ENCODE data around the gene SYF2.
"Not testable (repeated sequence)": the region's sequence is repeated elsewhere in the genome, so short reads cannot be mapped to it uniquely, and the experiment has no call there.

The SYF2 gene

DNA sequence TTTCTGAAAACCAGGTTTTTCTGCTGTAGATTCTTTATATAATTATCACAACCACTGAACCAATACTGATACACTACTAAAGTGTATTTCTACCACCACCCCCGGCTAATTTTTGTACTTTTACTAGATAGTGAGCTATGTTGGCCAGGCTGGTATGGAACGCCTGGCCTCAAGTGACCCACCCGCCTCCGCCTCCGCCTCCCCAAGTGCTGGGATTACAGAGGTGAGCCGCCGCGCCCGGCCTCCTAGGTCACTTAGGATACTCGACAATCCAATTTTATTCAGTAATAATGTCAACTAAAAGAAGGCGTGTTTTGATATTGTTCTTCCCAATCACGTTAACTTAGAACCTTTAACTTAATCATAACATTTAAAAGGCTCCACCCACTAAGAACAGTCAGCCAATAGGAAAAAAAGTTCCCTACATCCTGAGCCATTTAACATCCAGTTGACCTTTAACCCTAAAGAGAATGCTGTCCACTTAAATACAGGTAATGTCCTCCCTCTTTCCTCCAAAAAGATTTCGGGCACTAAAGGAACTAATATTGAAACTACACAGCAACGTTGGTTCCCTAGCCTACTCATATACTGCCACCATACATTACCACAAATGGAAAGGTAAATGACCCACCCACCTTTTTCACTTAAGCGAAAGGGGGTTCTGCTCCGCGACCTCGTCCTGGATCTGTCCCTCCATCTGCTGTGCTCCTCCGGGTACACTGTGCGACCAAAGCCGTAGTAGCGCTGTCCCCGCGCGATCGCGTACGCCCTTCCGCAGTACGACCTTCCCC, 13.7 kb upstream of the SYF2 start:
- peak in 1 of 3 donors; percentile 9 for DNase-seq
- Histone ChIP-seq H3K4me3 (ENCODE audit: control insufficient read depth in 1 of 7, extremely low read depth in 1 of 7, insufficient read depth in 4 of 7, low read depth in 2 of 7, low read length in 6 of 7) (peak overlapping the region; percentile 88 to 100 (median 96)), H3K4me1 (ENCODE audit: control extremely low read depth in 1 of 4, control insufficient read depth in 4 of 4, insufficient read depth in 4 of 4, low read length in 3 of 4) (peaks cover 14 to 27% (median 23%) of the 10 kb centered on the region in 4 experiments), H3K9me3 (ENCODE audit: control extremely low read depth in 1 of 5, control insufficient read depth in 4 of 5, insufficient read depth in 2 of 5, low read depth in 1 of 5, low read length in 4 of 5) (no peaks in the 10 kb centered on the region), H3K36me3 (ENCODE audit: control insufficient read depth in 4 of 4, insufficient read depth in 4 of 4, low read length in 3 of 4) (peaks cover 21 to 42% (median 30%) of the 10 kb centered on the region in 4 experiments), H3K27me3 (replicated peaks in 2 of 5; ENCODE audit: control insufficient read depth in 4 of 5, insufficient read depth in 5 of 5, low read length in 4 of 5) (no peaks in the 10 kb centered on the region), H3K27ac (ENCODE audit: insufficient read depth in 1 of 2, low read depth in 1 of 2, low read length in 2 of 2, poor library complexity in 1 of 2, severe bottlenecking in 2 of 2) (peak overlapping the region; percentile 95 to 99)
- 21% methylated on average over 24 of the region's 30 CpGs for WGBS (ENCODE audit: insufficient coverage)
- ChIA-PET CTCF (interaction anchor here (1.0 to 1.5 kb wide), 2 partner anchors 11 to 12 kb away, joined by 3 read pairs; no protein-coding TSS in a partner anchor), POLR2A (interaction anchor here (0.7 to 2.1 kb wide), 3 partner anchors 14 to 374 kb away, joined by 3 to 24 read pairs (median 3); partner anchors contain the start of gene SYF2)

DNA sequence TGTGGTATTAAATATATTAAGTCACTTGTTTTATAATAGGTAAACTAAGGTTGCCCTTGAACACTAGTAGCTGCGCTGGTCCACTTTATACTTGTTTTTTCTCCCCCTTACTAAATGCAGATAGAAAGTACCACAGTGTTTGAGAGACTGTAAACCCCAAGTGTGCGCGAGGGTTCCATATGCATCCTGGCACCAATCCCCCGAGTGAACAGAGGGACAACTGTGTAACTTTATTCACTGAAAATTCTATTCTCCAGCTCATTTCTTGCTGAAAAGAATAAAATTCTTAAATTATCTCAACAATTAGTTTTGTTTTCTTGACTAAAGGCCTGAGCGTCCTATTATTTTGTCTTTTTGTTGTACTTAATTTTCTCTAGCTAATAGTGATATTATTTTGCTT, 13.1 kb upstream of the SYF2 start:
- Histone ChIP-seq H3K36me3 (ENCODE audit: control insufficient read depth in 4 of 4, insufficient read depth in 4 of 4, low read length in 3 of 4) (peaks cover 21 to 42% (median 30%) of the 10 kb centered on the region in 4 experiments), H3K27ac (ENCODE audit: insufficient read depth in 1 of 2, low read depth in 1 of 2, low read length in 2 of 2, poor library complexity in 1 of 2, severe bottlenecking in 2 of 2) (peak overlapping the region in 1 of 2 experiments; percentile 99), H3K4me1 (ENCODE audit: control extremely low read depth in 1 of 4, control insufficient read depth in 4 of 4, insufficient read depth in 4 of 4, low read length in 3 of 4) (peaks cover 14 to 34% (median 29%) of the 10 kb centered on the region in 4 experiments), H3K27me3 (replicated peaks in 2 of 5; ENCODE audit: control insufficient read depth in 4 of 5, insufficient read depth in 5 of 5, low read length in 4 of 5) (no peaks in the 10 kb centered on the region), H3K9me3 (ENCODE audit: control extremely low read depth in 1 of 5, control insufficient read depth in 4 of 5, insufficient read depth in 2 of 5, low read depth in 1 of 5, low read length in 4 of 5) (no peaks in the 10 kb centered on the region), H3K4me3 (ENCODE audit: control insufficient read depth in 1 of 7, extremely low read depth in 1 of 7, insufficient read depth in 4 of 7, low read depth in 2 of 7, low read length in 6 of 7) (peak overlapping the region in 6 of 7 experiments; percentile 22 to 100 (median 94))
- ChIA-PET POLR2A (no interaction called here), CTCF (interaction anchor here (1.0 kb wide), 1 partner anchor 12 kb away, joined by 3 read pairs; no protein-coding TSS in a partner anchor)
- DNase-seq: no peak
- 100% methylated on average over 3 of the region's 5 CpGs for WGBS (ENCODE audit: insufficient coverage)

DNA sequence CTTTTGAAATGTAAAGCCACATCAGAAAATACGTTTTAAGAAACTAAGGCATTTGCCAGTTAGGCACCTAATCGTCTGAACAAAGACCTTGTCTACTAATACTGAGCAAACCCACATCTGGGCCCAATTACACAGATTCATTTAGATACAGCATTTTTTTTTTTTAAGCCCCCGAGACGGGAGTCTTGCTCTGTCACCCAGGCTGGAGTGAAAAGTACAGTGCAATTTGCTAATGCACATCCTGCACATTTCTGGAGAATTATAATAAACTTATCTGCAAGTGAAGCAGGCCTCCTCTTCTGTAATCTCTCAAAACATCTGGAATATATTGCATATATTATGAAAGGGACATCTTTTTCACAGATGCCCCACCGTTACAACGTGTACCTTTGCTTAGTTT, 11.6 kb upstream of the SYF2 start:
- DNase-seq: no peak
- Histone ChIP-seq H3K27ac (ENCODE audit: insufficient read depth in 1 of 2, low read depth in 1 of 2, low read length in 2 of 2, poor library complexity in 1 of 2, severe bottlenecking in 2 of 2) (no peak overlapping the region), H3K36me3 (ENCODE audit: control insufficient read depth in 4 of 4, insufficient read depth in 4 of 4, low read length in 3 of 4) (peaks cover 21 to 42% (median 30%) of the 10 kb centered on the region in 4 experiments), H3K4me3 (ENCODE audit: control insufficient read depth in 1 of 7, extremely low read depth in 1 of 7, insufficient read depth in 4 of 7, low read depth in 2 of 7, low read length in 6 of 7) (no peak overlapping the region), H3K4me1 (ENCODE audit: control extremely low read depth in 1 of 4, control insufficient read depth in 4 of 4, insufficient read depth in 4 of 4, low read length in 3 of 4) (peaks cover 19 to 47% (median 37%) of the 10 kb centered on the region in 4 experiments), H3K27me3 (replicated peaks in 2 of 5; ENCODE audit: control insufficient read depth in 4 of 5, insufficient read depth in 5 of 5, low read length in 4 of 5) (no peaks in the 10 kb centered on the region), H3K9me3 (ENCODE audit: control extremely low read depth in 1 of 5, control insufficient read depth in 4 of 5, insufficient read depth in 2 of 5, low read depth in 1 of 5, low read length in 4 of 5) (no peaks in the 10 kb centered on the region)
- ChIA-PET POLR2A (no interaction called here), CTCF (interaction anchor here (1.6 kb wide), 1 partner anchor 11 kb away, joined by 7 read pairs; the partner anchor contains the start of gene SYF2)
- WGBS (ENCODE audit: insufficient coverage): 91% methylated on average over 3 of the region's 6 CpGs

DNA sequence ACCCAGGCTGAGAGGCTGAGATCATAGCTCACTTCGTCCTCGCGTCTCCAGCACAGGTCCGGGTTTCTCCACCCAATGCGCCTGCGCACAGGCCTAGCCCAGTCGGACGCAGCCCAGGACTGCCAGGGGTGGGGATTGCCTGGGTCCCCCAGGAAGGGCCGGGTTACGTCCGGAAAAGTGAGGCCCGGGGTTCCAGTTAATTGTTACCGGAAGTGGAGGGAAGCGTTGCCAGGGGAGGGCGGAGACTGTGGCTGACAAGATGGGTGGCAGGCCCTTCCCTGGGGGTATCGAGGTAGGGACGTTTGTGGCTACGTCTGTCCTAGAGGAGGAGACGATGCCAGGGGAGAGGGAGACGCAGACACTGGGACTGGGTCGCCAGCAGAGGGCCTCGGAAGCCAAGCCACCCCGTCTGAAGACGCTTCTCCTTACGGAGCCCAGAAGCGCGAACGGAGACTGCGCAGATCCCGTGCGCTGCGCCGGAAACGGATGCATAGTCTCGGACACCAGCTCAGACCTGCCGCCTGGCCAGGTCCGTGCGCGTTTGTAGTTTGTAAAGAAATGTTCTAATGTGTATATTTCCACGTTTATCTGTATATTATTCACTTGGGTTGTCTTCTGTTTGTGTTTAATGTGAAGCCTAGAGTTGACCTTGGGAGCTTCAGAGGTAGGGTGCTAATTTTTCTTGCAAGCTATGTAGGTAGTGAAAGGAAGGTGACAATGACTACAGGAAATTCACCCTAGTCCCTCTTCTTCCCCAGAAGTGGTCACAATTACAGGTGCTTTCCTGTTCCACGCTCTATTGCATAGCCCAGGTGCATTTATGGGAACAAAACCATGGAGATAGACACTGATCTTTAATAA, 7.6 kb upstream of the SYF2 start:
- peaks cover 16 to 33% (median 24%) of the 10 kb centered on the region in 4 experiments for H3K36me3 ChIP-seq (ENCODE audit: control insufficient read depth in 4 of 4, insufficient read depth in 4 of 4, low read length in 3 of 4)
- POLR2A ChIA-PET: interaction anchor here (0.6 to 0.9 kb wide), 2 partner anchors 8 to 99 kb away, joined by 4 read pairs; partner anchors contain the start of genes RSRP1 and TMEM50A
- DNase-seq: peak; percentile 91 to 95 (median 94)
- no peaks in the 10 kb centered on the region for H3K27me3 ChIP-seq (replicated peaks in 2 of 5; ENCODE audit: control insufficient read depth in 4 of 5, insufficient read depth in 5 of 5, low read length in 4 of 5)
- peak overlapping the region; percentile 61 to 90 for H3K27ac ChIP-seq (ENCODE audit: insufficient read depth in 1 of 2, low read depth in 1 of 2, low read length in 2 of 2, poor library complexity in 1 of 2, severe bottlenecking in 2 of 2)
- under 1% methylated on average over 25 of the region's 41 CpGs for WGBS (ENCODE audit: insufficient coverage)
- H3K9me3 ChIP-seq (ENCODE audit: control extremely low read depth in 1 of 5, control insufficient read depth in 4 of 5, insufficient read depth in 2 of 5, low read depth in 1 of 5, low read length in 4 of 5): no peaks in the 10 kb centered on the region
- CTCF ChIA-PET: interaction anchor here (0.8 to 2.4 kb wide), 6 partner anchors 8 to 102 kb away, joined by 3 to 9 read pairs (median 4); no protein-coding TSS in a partner anchor
- peak overlapping the region; percentile 13 to 86 (median 65) for H3K4me3 ChIP-seq (ENCODE audit: control insufficient read depth in 1 of 7, extremely low read depth in 1 of 7, insufficient read depth in 4 of 7, low read depth in 2 of 7, low read length in 6 of 7)
- peaks cover 9 to 46% (median 34%) of the 10 kb centered on the region in 4 experiments for H3K4me1 ChIP-seq (ENCODE audit: control extremely low read depth in 1 of 4, control insufficient read depth in 4 of 4, insufficient read depth in 4 of 4, low read length in 3 of 4)

DNA sequence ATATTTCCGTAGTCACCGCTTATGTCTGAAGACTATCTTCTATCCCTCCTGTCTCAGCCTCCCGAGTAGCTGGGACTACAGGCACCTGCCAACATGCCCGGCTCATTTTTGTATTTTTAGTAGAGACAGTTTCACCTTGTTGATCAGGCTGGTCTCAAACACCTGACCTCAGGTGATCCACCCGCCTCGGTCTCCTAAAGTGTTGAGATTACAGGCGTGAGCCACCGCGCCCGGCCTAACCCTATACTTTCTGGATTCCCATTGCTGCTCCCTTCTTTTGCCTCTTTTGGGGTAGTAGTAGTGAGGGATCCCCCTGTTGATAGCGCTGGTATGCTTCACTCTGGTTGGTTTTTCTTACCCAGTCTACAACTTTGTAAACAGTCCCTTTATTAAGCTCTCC, 5.7 kb upstream of the SYF2 start:
- WGBS (ENCODE audit: insufficient coverage): 97% methylated on average over 6 of the region's 11 CpGs
- Histone ChIP-seq H3K27ac (ENCODE audit: insufficient read depth in 1 of 2, low read depth in 1 of 2, low read length in 2 of 2, poor library complexity in 1 of 2, severe bottlenecking in 2 of 2) (peak overlapping the region in 1 of 2 experiments; percentile 43), H3K4me3 (ENCODE audit: control insufficient read depth in 1 of 7, extremely low read depth in 1 of 7, insufficient read depth in 4 of 7, low read depth in 2 of 7, low read length in 6 of 7) (no peak overlapping the region), H3K36me3 (ENCODE audit: control insufficient read depth in 4 of 4, insufficient read depth in 4 of 4, low read length in 3 of 4) (peaks cover 6 to 18% (median 9%) of the 10 kb centered on the region in 4 experiments), H3K9me3 (ENCODE audit: control extremely low read depth in 1 of 5, control insufficient read depth in 4 of 5, insufficient read depth in 2 of 5, low read depth in 1 of 5, low read length in 4 of 5) (no peaks in the 10 kb centered on the region), H3K27me3 (replicated peaks in 2 of 5; ENCODE audit: control insufficient read depth in 4 of 5, insufficient read depth in 5 of 5, low read length in 4 of 5) (no peaks in the 10 kb centered on the region), H3K4me1 (ENCODE audit: control extremely low read depth in 1 of 4, control insufficient read depth in 4 of 4, insufficient read depth in 4 of 4, low read length in 3 of 4) (peaks cover 12 to 51% (median 39%) of the 10 kb centered on the region in 4 experiments)
- ChIA-PET CTCF (no interaction called here), POLR2A (no interaction called here)
- no peak for DNase-seq

DNA sequence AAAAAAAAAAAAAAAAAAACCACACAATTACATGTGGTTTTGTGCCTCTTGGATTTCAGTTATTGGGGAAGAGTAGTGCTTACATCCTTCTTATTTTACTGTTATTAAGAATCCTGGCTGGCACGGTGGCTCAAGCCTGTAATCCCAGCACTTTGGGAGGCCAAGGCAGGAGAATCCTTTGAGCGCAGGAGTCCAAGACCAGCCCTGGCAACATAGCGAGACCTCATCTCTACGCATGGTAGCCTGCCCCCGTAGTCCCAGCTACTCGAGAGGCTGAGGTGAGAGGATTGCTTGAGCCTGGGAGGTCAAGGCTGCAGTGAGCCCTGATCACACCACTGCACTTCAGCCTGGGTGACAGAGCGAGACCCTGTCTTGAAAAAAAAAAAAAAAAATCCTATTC, 4.0 kb upstream of the SYF2 start:
- H3K9me3 ChIP-seq (ENCODE audit: control extremely low read depth in 1 of 5, control insufficient read depth in 4 of 5, insufficient read depth in 2 of 5, low read depth in 1 of 5, low read length in 4 of 5); H3K36me3 ChIP-seq (ENCODE audit: control insufficient read depth in 4 of 4, insufficient read depth in 4 of 4, low read length in 3 of 4); H3K4me3 ChIP-seq (ENCODE audit: control insufficient read depth in 1 of 7, extremely low read depth in 1 of 7, insufficient read depth in 4 of 7, low read depth in 2 of 7, low read length in 6 of 7); POLR2A ChIA-PET; DNase-seq; H3K27me3 ChIP-seq (replicated peaks in 2 of 5; ENCODE audit: control insufficient read depth in 4 of 5, insufficient read depth in 5 of 5, low read length in 4 of 5): not testable (repeated sequence)
- 98% methylated on average over 4 of the region's 7 CpGs for WGBS (ENCODE audit: insufficient coverage)
- CTCF ChIA-PET: interaction anchor here (0.6 kb wide), 1 partner anchor 272 kb away, joined by 3 read pairs; no protein-coding TSS in a partner anchor
- H3K27ac ChIP-seq (ENCODE audit: insufficient read depth in 1 of 2, low read depth in 1 of 2, low read length in 2 of 2, poor library complexity in 1 of 2, severe bottlenecking in 2 of 2): peak overlapping the region in 1 of 2 experiments; percentile 52
- peaks cover 16 to 64% (median 51%) of the 10 kb centered on the region in 4 experiments for H3K4me1 ChIP-seq (ENCODE audit: control extremely low read depth in 1 of 4, control insufficient read depth in 4 of 4, insufficient read depth in 4 of 4, low read length in 3 of 4)
